Chondrocyte (in vitro differentiated cells): ENCODE measurements around the gene METTL21C. TPM values are rescaled to one million over a fixed set of nuclear protein-coding genes. Genes with fewer than 3 reads are reported as not detected.

Source experiments
- DNase-seq: peaks from one replicate; pipeline ENCODE4 v3.0.0; 2021; ENCODE audit warnings: mixed read lengths, low spot score
- H3K27ac Mint-ChIP-seq: one replicate; pipeline ENCODE4 v1.8.0; 2021; ENCODE audit warnings: mild to moderate bottlenecking, moderate library complexity, mixed read lengths; ENCODE audit not compliant: unreplicated experiment
- H3K27me3 Mint-ChIP-seq: 2 replicates; pipeline ENCODE4 v1.8.0; 2021; ENCODE audit warnings: low read depth, mixed read lengths
- H3K36me3 Mint-ChIP-seq: 2 replicates; pipeline ENCODE4 v1.8.0; 2021; ENCODE audit warnings: low read depth, mixed read lengths
- H3K4me1 Mint-ChIP-seq: 2 replicates; pipeline ENCODE4 v1.8.0; 2021; ENCODE audit warnings: low read depth, mild to moderate bottlenecking, mixed read lengths
- H3K4me3 Mint-ChIP-seq: one replicate; pipeline ENCODE4 v1.8.0; 2021; ENCODE audit warnings: mild to moderate bottlenecking, moderate library complexity, mixed read lengths; ENCODE audit not compliant: unreplicated experiment
- H3K9me3 Mint-ChIP-seq: 2 replicates; pipeline ENCODE4 v1.8.0; 2021; ENCODE audit warnings: low read depth, mixed read lengths
- total RNA-seq: library from RNA; stranded (reverse); gene quantifications from 3 replicates; pipeline ENCODE4 v1.2.1, GENCODE V29; 2021
- TF ChIP-seq, protein P1 (sequence below): fragments of 200-600 bp; sonication (generic); IDR thresholded peaks from 2 replicates; pipeline ENCODE4 v1.5.0; 2021; ENCODE audit warnings: antibody characterized with exemption, mild to moderate bottlenecking, moderate library complexity

METTL21C gene
- total RNA-seq, 1 donor from 2014 or later, result not detected

DNA sequence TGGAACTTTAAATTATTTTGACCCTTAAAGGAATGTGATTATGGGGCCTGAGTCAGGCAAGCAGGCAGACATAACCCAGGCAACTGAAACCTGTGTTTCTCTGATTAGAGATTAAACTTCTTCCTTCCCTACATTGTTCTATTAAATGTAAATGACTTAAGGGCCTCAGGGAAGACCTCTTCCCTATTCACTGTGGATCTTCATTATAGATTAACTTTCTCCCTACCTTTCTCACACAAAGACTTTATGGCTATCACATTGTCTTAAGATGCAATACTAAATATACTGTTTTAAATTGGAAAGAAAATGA lies 8.8 kb upstream of the METTL21C start:
- H3K4me3 Mint-ChIP-seq, result no peak overlapping the region
- H3K27ac Mint-ChIP-seq, result peak overlapping the region; percentile 82
- peaks cover 1% of the 10 kb centered on the region for H3K9me3 Mint-ChIP-seq
- peaks cover 70% of the 10 kb centered on the region for H3K4me1 Mint-ChIP-seq
- no peak for DNase-seq
- H3K27me3 Mint-ChIP-seq, result no peaks in the 10 kb centered on the region
- TF ChIP-seq, protein P1, sequence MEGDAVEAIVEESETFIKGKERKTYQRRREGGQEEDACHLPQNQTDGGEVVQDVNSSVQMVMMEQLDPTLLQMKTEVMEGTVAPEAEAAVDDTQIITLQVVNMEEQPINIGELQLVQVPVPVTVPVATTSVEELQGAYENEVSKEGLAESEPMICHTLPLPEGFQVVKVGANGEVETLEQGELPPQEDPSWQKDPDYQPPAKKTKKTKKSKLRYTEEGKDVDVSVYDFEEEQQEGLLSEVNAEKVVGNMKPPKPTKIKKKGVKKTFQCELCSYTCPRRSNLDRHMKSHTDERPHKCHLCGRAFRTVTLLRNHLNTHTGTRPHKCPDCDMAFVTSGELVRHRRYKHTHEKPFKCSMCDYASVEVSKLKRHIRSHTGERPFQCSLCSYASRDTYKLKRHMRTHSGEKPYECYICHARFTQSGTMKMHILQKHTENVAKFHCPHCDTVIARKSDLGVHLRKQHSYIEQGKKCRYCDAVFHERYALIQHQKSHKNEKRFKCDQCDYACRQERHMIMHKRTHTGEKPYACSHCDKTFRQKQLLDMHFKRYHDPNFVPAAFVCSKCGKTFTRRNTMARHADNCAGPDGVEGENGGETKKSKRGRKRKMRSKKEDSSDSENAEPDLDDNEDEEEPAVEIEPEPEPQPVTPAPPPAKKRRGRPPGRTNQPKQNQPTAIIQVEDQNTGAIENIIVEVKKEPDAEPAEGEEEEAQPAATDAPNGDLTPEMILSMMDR, result no peak
- H3K36me3 Mint-ChIP-seq, result no peaks in the 10 kb centered on the region

DNA sequence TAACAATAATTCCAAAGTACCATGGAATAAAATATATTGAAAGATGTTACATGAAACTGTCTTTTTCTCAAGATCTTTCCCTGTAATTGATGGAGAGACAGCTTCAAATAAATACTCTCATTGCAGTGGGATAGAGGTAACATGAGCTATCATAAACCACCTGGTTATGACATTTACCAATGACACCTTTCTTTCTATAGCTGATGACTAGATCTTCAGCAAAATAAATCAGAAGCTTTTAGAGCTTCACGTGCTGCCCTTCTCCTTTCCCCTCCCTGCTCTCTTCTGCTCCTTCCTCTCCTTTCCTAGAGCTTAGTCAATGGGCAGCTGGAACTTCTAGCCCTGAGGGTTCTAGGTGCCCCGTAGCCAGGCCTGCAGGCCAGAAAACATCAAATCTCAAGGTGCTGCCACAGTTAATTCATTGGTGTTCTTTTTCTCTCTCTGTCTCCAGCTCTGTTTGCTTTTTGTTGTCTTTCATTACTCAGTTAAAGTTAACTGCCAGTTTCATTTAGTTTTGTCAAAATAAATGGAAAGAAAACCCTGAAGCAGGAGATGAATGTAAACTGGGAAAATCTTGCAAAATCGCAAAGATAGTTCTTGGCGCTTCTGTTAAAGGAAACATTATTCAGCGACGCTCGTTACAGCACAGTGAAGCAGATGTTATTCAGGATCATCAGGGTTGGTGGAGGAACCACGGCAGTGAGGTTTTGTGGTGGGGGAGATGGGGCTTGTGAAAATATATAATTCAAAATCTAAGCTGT lies 8.3 kb upstream of the METTL21C start:
- TF ChIP-seq, protein P1, result no peak
- H3K4me3 Mint-ChIP-seq, result no peak overlapping the region
- peaks cover 6% of the 10 kb centered on the region for H3K9me3 Mint-ChIP-seq
- DNase-seq, result no peak
- peak overlapping the region; percentile 82 for H3K27ac Mint-ChIP-seq
- no peaks in the 10 kb centered on the region for H3K27me3 Mint-ChIP-seq
- H3K36me3 Mint-ChIP-seq, result peaks cover 2% of the 10 kb centered on the region
- H3K4me1 Mint-ChIP-seq, result peaks cover 67% of the 10 kb centered on the region

DNA sequence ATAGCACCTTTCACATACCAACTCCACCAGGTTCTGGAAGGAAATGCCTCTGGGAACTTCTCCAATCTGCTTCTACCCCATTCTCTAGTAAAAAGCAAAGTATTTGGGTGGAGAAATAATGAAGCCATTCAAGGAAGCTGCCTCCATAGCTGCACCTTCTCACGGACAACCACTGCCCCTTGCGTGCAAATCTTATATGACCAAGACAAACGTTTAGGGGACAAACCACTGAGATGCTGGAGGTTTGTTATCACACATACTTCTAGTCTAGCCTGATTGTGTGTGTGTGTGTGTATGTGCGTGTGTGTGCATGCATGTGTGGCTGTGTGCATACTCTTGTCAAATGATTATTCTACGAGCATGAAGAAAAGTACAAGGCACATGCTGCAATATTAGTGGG lies 6.5 kb upstream of the METTL21C start:
- peaks cover 2% of the 10 kb centered on the region for H3K36me3 Mint-ChIP-seq
- TF ChIP-seq, protein P1, result no peak
- DNase-seq, result no peak
- H3K9me3 Mint-ChIP-seq, result peaks cover 6% of the 10 kb centered on the region
- no peak overlapping the region for H3K4me3 Mint-ChIP-seq
- H3K4me1 Mint-ChIP-seq, result peaks cover 49% of the 10 kb centered on the region
- H3K27me3 Mint-ChIP-seq, result no peaks in the 10 kb centered on the region
- H3K27ac Mint-ChIP-seq, result peak overlapping the region; percentile 91

DNA sequence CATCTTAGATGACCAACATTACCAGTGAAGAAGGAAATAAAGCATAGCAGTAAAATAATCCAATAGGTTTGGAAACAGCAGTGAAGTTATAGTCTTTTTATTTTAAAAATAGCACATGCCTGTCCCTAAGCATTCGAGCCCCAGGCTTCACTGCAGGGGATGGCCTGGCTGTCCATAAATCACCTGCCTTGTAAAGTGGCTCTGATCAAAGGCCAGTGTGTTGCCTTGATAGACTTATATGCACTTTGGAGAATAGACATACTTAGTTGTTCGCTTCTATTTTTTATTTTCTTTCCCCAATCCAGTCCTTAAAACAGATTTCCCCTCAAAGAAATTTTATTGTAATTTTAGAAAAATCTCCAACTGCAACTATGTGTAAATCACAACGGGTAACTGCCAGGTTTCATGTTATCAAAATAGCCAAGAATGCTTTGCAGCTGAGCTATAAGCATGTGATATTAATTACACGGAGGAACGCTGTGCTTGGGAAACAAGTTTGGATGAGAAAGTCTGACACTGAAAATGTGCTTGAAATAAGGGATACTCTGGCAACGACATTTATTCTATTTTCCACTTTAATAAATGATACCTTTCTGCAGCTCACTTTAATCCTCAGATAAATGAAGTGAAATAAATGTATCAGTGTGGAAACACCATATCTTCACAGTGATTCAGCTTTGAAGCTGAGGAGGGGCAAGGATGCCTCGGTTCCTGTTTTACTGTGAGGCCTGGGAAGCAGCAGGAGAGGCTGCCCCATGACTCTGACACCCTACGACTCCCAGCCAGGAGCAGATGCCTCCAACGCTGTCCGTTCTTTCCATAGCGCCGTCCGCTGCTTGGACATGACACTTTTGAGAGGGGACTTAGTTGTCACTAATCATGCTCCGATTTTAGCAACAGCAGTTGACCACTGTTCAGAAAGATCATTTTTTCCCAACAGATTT lies 5.5 kb upstream of the METTL21C start:
- Mint-ChIP-seq H3K9me3 (peaks cover 6% of the 10 kb centered on the region), H3K4me1 (peaks cover 45% of the 10 kb centered on the region), H3K27me3 (peaks cover 2% of the 10 kb centered on the region)

DNA sequence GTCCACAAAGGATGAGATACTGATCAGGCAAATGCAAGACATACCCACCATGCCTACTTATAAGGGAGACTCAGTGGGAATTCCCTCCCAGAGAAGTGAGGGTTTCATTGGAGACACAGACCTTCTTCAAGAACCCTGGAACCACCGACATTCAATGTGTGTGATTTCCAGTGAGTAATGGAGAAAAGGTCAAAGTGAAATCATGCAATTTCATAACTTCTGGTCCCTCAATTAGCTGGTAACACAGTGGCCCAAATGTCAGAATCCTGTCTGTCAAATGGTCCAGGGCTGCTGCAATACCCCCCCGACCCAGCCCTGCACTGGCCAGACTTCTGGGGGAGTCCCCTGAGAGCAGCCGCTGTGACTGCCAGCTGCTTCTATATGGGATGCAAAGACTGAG lies 4.7 kb upstream of the METTL21C start:
- DNase-seq, result no peak
- peaks cover 2% of the 10 kb centered on the region for H3K36me3 Mint-ChIP-seq
- TF ChIP-seq, protein P1, result no peak
- H3K4me1 Mint-ChIP-seq, result peaks cover 37% of the 10 kb centered on the region
- no peak overlapping the region for H3K4me3 Mint-ChIP-seq
- peaks cover 4% of the 10 kb centered on the region for H3K27me3 Mint-ChIP-seq
- no peak overlapping the region for H3K27ac Mint-ChIP-seq
- H3K9me3 Mint-ChIP-seq, result peaks cover 6% of the 10 kb centered on the region

More for the DNA sequence above, 5.5 kb upstream of the METTL21C start:
- TF ChIP-seq, protein P1, result no peak
- no peak for DNase-seq
- no peak overlapping the region for H3K4me3 Mint-ChIP-seq
- H3K27ac Mint-ChIP-seq, result peak overlapping the region; percentile 91
- peaks cover 2% of the 10 kb centered on the region for H3K36me3 Mint-ChIP-seq
